ENCODE measurements around the gene PRR23B. TPM values are rescaled to one million over a fixed set of nuclear protein-coding genes. Genes with fewer than 3 reads are reported as not detected.

Gene PRR23B
- total RNA-seq, 1 experiment from 2014 or later = not detected

DNA sequence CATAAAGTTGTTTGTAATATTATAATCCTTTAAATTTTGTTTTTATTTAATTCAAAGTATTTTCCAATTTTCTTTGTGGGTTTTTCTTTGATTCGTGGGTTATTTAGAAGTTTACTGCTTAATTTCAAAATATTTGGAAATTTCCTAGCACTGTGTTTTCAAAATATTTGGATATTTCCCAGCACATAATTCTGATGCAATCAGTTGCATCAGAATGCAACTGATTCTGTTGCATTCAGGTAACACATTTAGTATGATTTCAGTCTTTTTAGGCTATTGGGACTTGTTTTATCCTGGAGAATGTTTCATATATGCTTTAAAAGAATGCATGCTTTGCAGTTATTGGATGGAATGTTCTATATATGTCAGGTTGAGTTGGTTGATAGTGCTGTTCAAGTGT is 42.2 kb upstream of the PRR23B start:
- Mint-ChIP-seq H3K27me3 (ENCODE audit: low read depth) (peaks cover 2% of the 10 kb centered on the region), H3K9me3 (peaks cover 0 to 2% of the 10 kb centered on the region in 2 experiments; a peak in 1 of 5 replicates), H3K27ac (no peak overlapping the region), H3K36me3 (ENCODE audit: insufficient read depth in 1 of 3, low read depth in 3 of 3) (no peaks in the 10 kb centered on the region), H3K4me3 (no peak overlapping the region), H3K4me1 (no peaks in the 10 kb centered on the region)
- H3K56ac ChIP-seq (ENCODE audit: insufficient read length, low read depth, low read length) = no peak overlapping the region
- no peak overlapping the region for H3T11ph ChIP-seq (ENCODE audit: low read length)
- H3K23ac ChIP-seq (ENCODE audit: insufficient read length, low read depth, low read length) = no peak overlapping the region
- H3K14ac ChIP-seq (ENCODE audit: insufficient read depth, low read length) = no peak overlapping the region
- WGBS (ENCODE audit: extremely low coverage, insufficient read length, low lambda C conversion rate) = no CpG with 5 or more reads among the region's 1 CpG
- no peak overlapping the region for H2AK5ac ChIP-seq (ENCODE audit: insufficient read length, low read length)
- no peak overlapping the region for H2BK5ac ChIP-seq (ENCODE audit: insufficient read length, low read length)
- no peak overlapping the region for H2BK15ac ChIP-seq (ENCODE audit: low read depth, low read length)
- H2BK120ac ChIP-seq (ENCODE audit: low read depth, low read length, poor library complexity, severe bottlenecking) = no peak overlapping the region
- H3K4ac ChIP-seq (ENCODE audit: low read depth, low read length) = no peak overlapping the region
- no peak overlapping the region for H2BK20ac ChIP-seq (ENCODE audit: low read depth, low read length, poor library complexity, severe bottlenecking)
- no peaks in the 10 kb centered on the region for H3K4me1 ChIP-seq (ENCODE audit: insufficient read depth, low read length)
- H3K27me3 ChIP-seq (ENCODE audit: insufficient read depth, low read length) = no peaks in the 10 kb centered on the region
- TF ChIP-seq CTCF (conservative IDR thresholded peaks at IDR 0.05) = no peak
- no peak overlapping the region for H3K9ac ChIP-seq (ENCODE audit: extremely low read depth, insufficient read length, low read length)
- H4K91ac ChIP-seq (ENCODE audit: insufficient read length, low read depth, low read length) = no peak overlapping the region
- no peak overlapping the region for H2AFZ ChIP-seq (ENCODE audit: low read length)
- H3K79me1 ChIP-seq (ENCODE audit: insufficient read depth, low read depth, low read length, poor library complexity, severe bottlenecking) = no peaks in the 10 kb centered on the region
- no peaks in the 10 kb centered on the region for H3K79me2 ChIP-seq (ENCODE audit: insufficient read depth, low read length)
- H2BK12ac ChIP-seq (ENCODE audit: insufficient read length, low read depth, low read length) = no peak overlapping the region
- H4K20me1 ChIP-seq (ENCODE audit: control insufficient read depth, insufficient read depth, insufficient read length) = no peaks in the 10 kb centered on the region
- DNase-seq = no peak
- H3K27ac ChIP-seq (ENCODE audit: insufficient read length, low read depth, low read length) = no peak overlapping the region
- H4K5ac ChIP-seq (ENCODE audit: insufficient read length, low read depth, low read length) = no peak overlapping the region
- no peak overlapping the region for H4K8ac ChIP-seq (replicated peaks; ENCODE audit: insufficient read length, low read depth, low read length)
- H3K4me2 ChIP-seq (ENCODE audit: insufficient read depth, insufficient read length, low read length) = no peak overlapping the region
- H3K18ac ChIP-seq (ENCODE audit: insufficient read length, low read depth, low read length) = no peak overlapping the region
- H3K9me3 ChIP-seq (ENCODE audit: control insufficient read depth, low read depth, low read length) = no peaks in the 10 kb centered on the region
- no peaks in the 10 kb centered on the region for H3K23me2 ChIP-seq (ENCODE audit: insufficient read length, low read depth, low read length, poor library complexity, severe bottlenecking)

Measured in H9 (cell line).